Lung (tissue), 12 donors: ENCODE measurements around the gene WDFY1. TPM values are rescaled to one million over a fixed set of nuclear protein-coding genes. Genes with fewer than 3 reads are reported as not detected.

ENCODE experiments used
- ATAC-seq: fragments of 200-7000 bp; cut with Tn5 transposase; one replicate; pipeline ENCODE4 v1.9.1; 2020; ENCODE audit warnings: moderate number of reproducible peaks; ENCODE audit not compliant: insufficient read depth, low FRiP score
- DNase-seq, 3 donors: peaks; one replicate each; pipeline ENCODE4 v3.0.0-alpha.2; 2013 to 2017
- H3K27ac ChIP-seq, 2 donors: one replicate each; pipeline ENCODE4 v1.5.1; 2013; ENCODE audit warnings: mild to moderate bottlenecking in 2 of 2, moderate library complexity in 2 of 2, control low read depth in 1 of 2, inconsistent platforms in 1 of 2, low read depth in 1 of 2, low read length in 1 of 2
- H3K27me3 ChIP-seq, 3 donors: one replicate each; pipeline ENCODE4 v1.5.1; 2013; ENCODE audit warnings: low read length in 2 of 3; ENCODE audit not compliant: control insufficient read depth in 3 of 3, insufficient read depth in 3 of 3
- H3K36me3 ChIP-seq, 4 donors: one replicate each; pipeline ENCODE4 v1.5.1; 2013; ENCODE audit warnings: low read length in 4 of 4, mild to moderate bottlenecking in 1 of 4, moderate library complexity in 1 of 4; ENCODE audit not compliant: control insufficient read depth in 4 of 4, insufficient read depth in 4 of 4
- H3K4me1 ChIP-seq, 5 donors: one replicate each; pipeline ENCODE4 v1.5.1; 2013; ENCODE audit warnings: low read length in 5 of 5, mild to moderate bottlenecking in 2 of 5, moderate library complexity in 1 of 5; ENCODE audit not compliant: control insufficient read depth in 5 of 5, insufficient read depth in 5 of 5
- H3K4me3 ChIP-seq: one replicate; pipeline ENCODE4 v1.5.1; 2013; ENCODE audit warnings: mild to moderate bottlenecking, control low read depth, moderate library complexity
- H3K9ac ChIP-seq, 2 donors: one replicate each; pipeline ENCODE4 v1.5.1; 2013; ENCODE audit warnings: low read length in 2 of 2, control low read depth in 1 of 2; ENCODE audit not compliant: insufficient read depth in 1 of 2
- H3K9me3 ChIP-seq, 4 donors: one replicate each; pipeline ENCODE4 v1.5.1; 2013; ENCODE audit warnings: low read length in 3 of 4, mild to moderate bottlenecking in 1 of 4, moderate library complexity in 1 of 4; ENCODE audit not compliant: control insufficient read depth in 4 of 4, insufficient read depth in 3 of 4
- WGBS, 2 donors: extraction: QIAGEN DNeasy Blood & Tissue Kit; methylation state at CpG; one replicate each; pipeline ENCODE4 v1.1.7; 2013; 5-methylcytosine and 5-hydroxymethylcytosine counted together
- polyA plus RNA-seq, 2 donors: library from polyadenylated mRNA; stranded (reverse); fragments of 200-250 nt; gene quantifications; one replicate each; pipeline ENCODE4 v1.2.1, GENCODE V29; 2013
- total RNA-seq, 2 donors: library from RNA; depleted of rRNA in 1 of 2; stranded (reverse); fragments of >200 nt in 1 of 2; gene quantifications; one replicate each; pipeline ENCODE4 v1.2.1, GENCODE V29; 2014 to 2021
- TF ChIP-seq, protein P1 (sequence below): IDR thresholded peaks from 2 replicates; pipeline ENCODE4 v1.5.1; 2012; ENCODE audit warnings: mild to moderate bottlenecking; ENCODE audit errors: control extremely low read depth, extremely low read depth
- donor health status: control.
- donor health status: control.
- donor health status: Bipolar disorder and iron deficiency.
- donor health status: healthy.
- donor health status: DM: yes; HTN: yes; CAD: no.

WDFY1 gene
- total and polyA plus RNA-seq, 4 donors: 14.5 to 90.9 (median 30.8) TPM

DNA sequence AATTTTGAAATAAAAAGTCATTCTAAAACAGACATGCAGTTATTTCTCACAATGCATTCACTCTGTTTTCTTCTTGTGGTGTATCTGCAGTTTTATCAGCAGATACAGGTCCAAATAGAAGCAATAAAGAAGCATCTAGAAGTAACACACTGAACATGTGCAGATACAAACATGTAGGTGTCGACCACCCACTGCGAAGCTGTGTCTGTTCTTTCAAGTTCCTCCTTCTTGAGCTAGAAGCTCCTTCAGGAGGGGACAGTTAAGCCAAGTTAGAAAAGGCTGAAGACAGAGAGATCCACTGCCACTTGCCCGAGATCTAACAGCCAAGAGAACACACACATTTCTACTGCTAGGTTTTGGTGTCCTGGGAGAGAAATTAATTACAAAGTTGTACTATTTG, 30.1 kb downstream of the WDFY1 start:
- Histone ChIP-seq H3K9ac (no peak overlapping the region), H3K4me3 (no peak overlapping the region), H3K27ac (no peak overlapping the region), H3K4me1 (peaks cover 0 to 22% (median 11%) of the 10 kb centered on the region in 5 donors), H3K27me3 (no peaks in the 10 kb centered on the region), H3K9me3 (no peaks in the 10 kb centered on the region), H3K36me3 (peaks cover 0 to 18% (median 16%) of the 10 kb centered on the region in 4 donors)
- DNase-seq: no peak
- no peak for ATAC-seq
- TF ChIP-seq, protein P1, sequence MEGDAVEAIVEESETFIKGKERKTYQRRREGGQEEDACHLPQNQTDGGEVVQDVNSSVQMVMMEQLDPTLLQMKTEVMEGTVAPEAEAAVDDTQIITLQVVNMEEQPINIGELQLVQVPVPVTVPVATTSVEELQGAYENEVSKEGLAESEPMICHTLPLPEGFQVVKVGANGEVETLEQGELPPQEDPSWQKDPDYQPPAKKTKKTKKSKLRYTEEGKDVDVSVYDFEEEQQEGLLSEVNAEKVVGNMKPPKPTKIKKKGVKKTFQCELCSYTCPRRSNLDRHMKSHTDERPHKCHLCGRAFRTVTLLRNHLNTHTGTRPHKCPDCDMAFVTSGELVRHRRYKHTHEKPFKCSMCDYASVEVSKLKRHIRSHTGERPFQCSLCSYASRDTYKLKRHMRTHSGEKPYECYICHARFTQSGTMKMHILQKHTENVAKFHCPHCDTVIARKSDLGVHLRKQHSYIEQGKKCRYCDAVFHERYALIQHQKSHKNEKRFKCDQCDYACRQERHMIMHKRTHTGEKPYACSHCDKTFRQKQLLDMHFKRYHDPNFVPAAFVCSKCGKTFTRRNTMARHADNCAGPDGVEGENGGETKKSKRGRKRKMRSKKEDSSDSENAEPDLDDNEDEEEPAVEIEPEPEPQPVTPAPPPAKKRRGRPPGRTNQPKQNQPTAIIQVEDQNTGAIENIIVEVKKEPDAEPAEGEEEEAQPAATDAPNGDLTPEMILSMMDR: no peak
- WGBS, 2 donors: 44 to 79% methylated on average over 3 of the region's 3 CpGs

DNA sequence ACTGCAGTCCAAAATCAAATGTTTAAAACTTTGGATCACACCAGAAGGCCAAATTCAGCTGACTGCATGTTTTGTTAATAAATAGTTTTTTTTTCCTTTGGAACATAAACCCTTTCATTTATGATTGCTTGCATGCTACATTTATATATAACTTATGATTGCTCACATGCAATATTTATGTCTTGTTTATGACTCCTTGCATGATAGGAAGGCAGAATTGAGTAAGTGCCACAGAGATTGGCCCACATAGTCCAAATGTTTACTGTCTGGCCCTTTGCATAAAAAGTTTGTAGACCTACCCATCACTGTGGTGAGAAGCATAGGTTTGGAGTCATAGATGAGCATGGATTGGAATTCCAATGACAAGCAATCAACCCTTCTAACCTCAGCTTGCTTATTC, 30.8 kb downstream of the WDFY1 start:
- Histone ChIP-seq H3K36me3 (peaks cover 0 to 22% (median 16%) of the 10 kb centered on the region in 4 donors), H3K27ac (no peak overlapping the region), H3K27me3 (no peaks in the 10 kb centered on the region), H3K9ac (no peak overlapping the region), H3K4me1 (peaks cover 5 to 27% (median 13%) of the 10 kb centered on the region in 5 donors), H3K4me3 (no peak overlapping the region), H3K9me3 (no peaks in the 10 kb centered on the region)
- TF ChIP-seq, protein P1: no peak
- no peak for ATAC-seq
- peak in 2 of 3 donors; percentile 67 to 82 for DNase-seq

DNA sequence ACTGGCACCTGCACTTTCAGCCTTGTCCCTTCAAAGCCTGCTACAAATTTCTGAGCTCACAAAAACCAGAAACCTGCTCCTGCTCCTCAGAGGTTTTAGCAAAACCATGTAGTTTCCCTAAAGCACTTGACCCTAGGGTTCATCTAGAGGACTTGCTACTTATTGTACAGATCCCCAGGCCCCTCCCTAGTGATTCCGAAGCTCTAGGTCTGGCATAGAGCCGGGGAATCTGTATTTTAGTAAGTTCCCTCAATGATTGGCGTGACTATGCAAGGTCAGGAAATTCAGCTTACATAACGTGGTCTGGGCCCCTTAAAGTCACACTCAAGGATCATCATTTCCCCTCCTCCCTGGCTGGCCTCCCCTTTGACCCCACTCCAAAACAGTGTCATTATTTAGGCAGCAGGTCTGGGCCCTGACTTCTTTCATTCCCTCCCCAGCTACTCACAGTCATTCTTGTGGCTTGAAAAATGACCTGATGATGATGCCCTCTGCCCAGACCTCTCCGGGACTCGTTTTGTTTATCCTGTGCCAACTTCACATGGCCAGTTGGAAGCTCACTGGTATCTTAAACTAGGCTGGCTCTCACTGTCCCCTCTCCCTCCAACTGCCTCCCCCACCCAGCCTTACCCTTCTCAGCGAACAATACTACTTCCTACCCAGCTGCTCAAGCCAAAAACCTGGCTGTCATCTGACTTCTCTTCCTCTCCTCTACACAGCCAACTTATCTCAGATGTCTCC, 36.0 kb downstream of the WDFY1 start:
- H3K9ac ChIP-seq: no peak overlapping the region
- H3K27me3 ChIP-seq: no peaks in the 10 kb centered on the region
- H3K4me1 ChIP-seq: peaks cover 6 to 19% (median 16%) of the 10 kb centered on the region in 5 donors
- ATAC-seq (no peak), DNase-seq (peak in 1 of 3 donors; percentile 25)
- 39 to 49% methylated on average over 7 of the region's 7 CpGs for WGBS, 2 donors
- no peaks in the 10 kb centered on the region for H3K9me3 ChIP-seq
- TF ChIP-seq, protein P1: no peak
- peaks cover 2 to 18% (median 9%) of the 10 kb centered on the region in 4 donors for H3K36me3 ChIP-seq
- H3K4me3 ChIP-seq: no peak overlapping the region
- no peak overlapping the region for H3K27ac ChIP-seq
